GM12873 (cell line): ENCODE results near the gene KATNB1.

Experiments used
- TF ChIP-seq, protein P1 (sequence below): IDR thresholded peaks from 2 replicates; pipeline ENCODE4 v1.5.1; 2012; ENCODE audit warnings: low read depth, mild to moderate bottlenecking, moderate library complexity, low read length, control low read depth; ENCODE audit not compliant: insufficient read depth; ENCODE audit errors: missing control alignments

KATNB1 gene

DNA sequence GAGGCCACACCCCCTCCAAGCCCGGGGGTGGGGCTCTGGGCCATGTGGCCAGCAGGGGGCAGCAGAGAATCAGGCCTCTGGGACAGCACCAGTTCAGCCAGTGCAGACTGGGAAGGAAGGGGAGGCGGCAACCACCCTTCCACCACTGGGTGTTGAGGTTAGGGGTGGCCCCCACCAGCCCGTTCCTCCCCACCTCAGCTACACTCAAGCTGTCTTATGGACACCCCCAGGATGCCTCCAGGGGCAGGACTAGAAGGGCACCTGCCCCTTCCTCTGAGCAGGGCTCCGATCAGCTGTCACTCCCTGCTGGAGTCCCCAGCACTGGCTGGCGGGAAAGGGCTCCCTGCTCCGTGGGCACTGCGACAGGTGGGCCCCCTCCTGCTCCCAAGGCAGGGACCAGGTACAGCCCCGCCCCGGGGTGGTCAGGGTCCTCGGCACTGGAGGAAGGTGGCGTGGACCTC, 21.8 kb downstream of the KATNB1 start:
- TF ChIP-seq, protein P1, sequence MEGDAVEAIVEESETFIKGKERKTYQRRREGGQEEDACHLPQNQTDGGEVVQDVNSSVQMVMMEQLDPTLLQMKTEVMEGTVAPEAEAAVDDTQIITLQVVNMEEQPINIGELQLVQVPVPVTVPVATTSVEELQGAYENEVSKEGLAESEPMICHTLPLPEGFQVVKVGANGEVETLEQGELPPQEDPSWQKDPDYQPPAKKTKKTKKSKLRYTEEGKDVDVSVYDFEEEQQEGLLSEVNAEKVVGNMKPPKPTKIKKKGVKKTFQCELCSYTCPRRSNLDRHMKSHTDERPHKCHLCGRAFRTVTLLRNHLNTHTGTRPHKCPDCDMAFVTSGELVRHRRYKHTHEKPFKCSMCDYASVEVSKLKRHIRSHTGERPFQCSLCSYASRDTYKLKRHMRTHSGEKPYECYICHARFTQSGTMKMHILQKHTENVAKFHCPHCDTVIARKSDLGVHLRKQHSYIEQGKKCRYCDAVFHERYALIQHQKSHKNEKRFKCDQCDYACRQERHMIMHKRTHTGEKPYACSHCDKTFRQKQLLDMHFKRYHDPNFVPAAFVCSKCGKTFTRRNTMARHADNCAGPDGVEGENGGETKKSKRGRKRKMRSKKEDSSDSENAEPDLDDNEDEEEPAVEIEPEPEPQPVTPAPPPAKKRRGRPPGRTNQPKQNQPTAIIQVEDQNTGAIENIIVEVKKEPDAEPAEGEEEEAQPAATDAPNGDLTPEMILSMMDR, result peak; percentile 91

DNA sequence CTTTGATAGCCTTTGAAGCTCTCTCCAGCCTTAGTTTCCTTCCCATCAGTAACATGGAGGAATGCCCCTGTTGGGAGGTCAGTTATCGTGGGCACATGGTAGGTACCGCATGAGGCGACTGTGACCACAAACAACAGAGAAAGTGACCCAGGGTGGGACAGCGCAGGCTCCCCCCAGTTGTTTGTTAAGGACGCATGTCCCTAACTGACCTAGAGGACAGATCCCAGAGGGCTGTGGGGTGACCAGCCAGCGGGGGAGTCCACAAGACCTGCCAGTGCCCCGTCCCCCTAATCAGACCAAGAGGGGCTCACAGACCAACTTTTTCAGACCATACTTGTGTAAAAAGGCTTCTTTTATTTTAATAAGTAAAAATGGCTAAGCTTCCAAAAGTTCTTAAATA, 22.3 kb downstream of the KATNB1 start:
- TF ChIP-seq, protein P1, result no peak

DNA sequence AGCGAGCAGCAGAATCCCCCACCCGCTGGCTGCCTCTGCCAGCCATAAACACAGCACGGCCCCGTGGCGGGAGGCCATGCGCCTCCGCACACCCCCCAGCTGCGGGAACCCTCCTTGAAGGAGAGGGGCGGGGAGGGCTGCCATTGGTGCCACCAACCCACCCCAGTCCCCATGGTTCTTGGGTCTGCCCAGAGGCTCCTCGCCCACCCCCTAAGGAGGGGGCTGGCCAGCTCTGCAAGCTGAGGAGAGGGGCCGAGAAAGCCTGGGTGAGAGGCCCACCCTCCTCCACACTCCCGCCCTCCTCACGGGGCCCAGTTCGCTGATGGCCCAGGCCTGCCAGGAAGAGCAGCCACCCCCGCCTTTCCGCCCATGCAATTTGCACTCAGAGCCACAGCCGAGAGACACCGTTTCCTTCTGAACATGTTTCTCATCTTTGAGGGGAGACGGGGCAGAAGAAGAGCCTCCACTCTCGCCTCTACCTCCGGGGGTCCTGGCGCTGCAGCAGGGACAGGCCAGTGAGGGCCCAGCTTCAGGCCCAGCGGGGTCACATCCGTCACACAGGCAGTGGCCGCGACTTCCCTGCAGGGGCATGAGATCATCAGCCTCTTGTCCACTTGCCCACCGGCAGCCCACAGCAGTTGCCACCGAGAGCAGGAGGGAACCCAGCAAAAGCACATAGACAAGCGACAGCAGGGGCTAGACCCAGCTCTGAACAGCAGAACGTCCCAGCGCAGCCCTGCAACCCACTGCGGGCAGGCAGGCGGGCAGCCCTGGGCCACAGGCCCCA, 23.0 kb downstream of the KATNB1 start:
- TF ChIP-seq, protein P1, result no peak

DNA sequence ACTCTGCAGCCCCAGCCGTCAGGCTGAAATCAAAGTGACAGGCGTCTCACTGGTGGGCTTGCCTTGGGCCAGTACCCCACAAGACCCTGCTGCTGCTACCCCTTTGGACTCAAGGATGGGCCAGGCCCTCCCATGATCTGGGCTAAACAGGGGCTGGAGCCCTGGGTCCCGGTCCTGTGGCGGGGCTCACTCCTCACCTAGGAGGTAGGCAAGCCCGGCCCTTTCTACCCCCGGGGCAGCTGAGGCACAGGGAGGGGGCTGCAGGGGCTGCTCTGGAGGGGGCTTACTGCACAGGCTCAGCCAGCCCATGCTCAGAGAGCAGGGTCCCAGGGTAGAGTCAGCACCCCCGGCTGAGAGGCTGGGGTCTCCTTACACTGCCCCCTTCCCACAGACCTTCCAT, 23.6 kb downstream of the KATNB1 start:
- TF ChIP-seq, protein P1, result no peak

DNA sequence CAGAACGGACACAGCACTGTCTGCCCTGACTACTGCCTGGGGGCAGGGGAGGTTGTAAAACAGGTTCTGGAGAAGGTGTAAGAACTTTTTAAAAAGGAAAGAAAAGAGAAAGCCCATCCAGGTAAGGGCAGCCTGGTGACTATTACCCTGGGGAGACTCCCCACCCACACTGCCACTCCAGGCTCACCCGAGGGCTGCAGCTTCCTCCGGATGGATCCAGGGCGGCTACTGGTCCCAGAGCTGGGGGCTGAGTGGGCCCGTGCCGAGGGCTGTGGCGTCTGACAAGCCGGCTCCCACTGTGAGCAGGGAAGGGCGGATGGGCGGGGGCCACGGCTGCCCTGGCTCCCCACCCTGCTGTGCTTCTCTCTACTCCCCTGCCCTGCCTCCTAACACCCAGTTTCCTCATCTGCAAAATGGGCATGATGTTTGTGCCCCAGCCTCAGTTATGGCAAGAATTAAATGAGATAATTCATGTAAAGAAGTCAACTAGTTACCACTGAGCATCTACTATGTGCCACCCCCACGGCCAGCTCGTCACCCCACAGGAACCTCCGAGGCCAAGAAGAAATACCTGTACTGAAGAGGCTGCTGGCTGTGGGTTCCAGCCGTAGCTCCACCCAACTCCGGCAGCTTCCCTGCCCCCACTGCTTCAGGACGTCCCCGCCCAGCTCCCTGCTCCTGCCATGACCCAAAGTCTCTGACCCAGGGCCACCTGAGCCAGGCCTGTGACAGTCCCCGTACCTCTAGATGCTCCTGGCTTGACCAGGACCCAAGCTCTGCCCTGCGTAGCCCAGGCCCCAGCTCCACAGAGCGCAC, 24.2 kb downstream of the KATNB1 start:
- TF ChIP-seq, protein P1, result no peak

DNA sequence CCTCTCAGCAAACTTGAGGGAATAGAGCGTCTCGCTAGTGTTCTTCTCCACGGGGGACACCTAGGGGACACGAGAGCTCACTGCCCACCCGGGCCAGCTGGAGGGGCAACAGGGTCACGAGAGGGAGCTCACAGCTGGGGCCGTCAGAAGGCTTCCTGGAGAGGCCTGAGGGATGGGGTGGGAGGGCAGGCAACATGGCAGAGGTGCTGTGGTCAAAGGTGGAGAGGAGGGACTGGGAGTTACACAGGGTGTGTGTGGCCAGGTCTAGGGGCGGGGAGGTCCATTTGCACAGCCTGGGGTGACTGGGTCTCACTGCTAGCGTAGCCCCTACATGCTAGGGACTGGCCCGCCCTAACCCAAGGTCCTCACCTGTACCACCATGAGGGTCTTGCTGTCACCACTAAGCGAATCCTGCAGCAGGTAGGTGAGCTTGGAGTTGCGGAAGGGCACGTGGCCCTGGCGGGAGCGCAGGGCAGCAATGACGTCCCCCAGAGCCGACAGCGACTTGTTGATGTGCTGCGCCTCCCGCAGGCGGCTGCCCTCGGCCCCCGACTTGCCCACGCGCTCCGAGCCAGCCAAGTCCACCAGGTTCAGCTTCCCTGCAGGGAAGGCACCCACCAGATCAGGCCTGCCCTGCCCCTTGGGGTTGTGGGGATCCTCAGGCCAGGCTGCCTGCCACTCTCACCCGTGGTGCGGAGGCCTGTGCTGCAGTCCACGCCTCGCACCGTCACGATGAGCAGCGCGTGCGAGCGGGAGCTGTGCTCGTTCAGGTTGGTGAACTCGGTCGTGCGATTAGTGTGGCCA, 25.0 kb downstream of the KATNB1 start:
- TF ChIP-seq, protein P1, result no peak
